GM23338 (cell line): ENCODE data around the gene MAP4. TPM values are rescaled to one million over a fixed set of nuclear protein-coding genes. Genes with fewer than 3 reads are reported as not detected.
"Not testable (repeated sequence)": the region's sequence is repeated elsewhere in the genome, so short reads cannot be mapped to it uniquely, and the experiment has no call there.

ENCODE experiments used
- ATAC-seq: fragments of 200-7000 bp; cut with Tn5 transposase; 3 replicates; pipeline ENCODE4 v1.9.1; 2020
- DNase-seq: peaks from one replicate; pipeline ENCODE4 v3.0.0-alpha.2; 2015; ENCODE audit warnings: low spot score
- H2AFZ ChIP-seq: fragments of 200-600 bp; sonication (generic); 2 replicates; pipeline ENCODE4 v1.8.0; 2016; ENCODE audit warnings: antibody characterized with exemption, mild to moderate bottlenecking, moderate library complexity
- H3F3A ChIP-seq: fragments of 200-600 bp; sonication (generic); replicated peaks from 2 replicates; pipeline ENCODE4 v1.8.0; 2017; ENCODE audit warnings: antibody characterized with exemption, mixed run types, low read depth
- H3K27ac ChIP-seq: fragments of 200-600 bp; sonication (generic); 2 replicates; pipeline ENCODE4 v1.6.1; 2016; ENCODE audit warnings: low read depth
- H3K27me3 ChIP-seq: fragments of 200-600 bp; sonication (generic); 2 replicates; pipeline ENCODE4 v1.8.0; 2016; ENCODE audit warnings: mild to moderate bottlenecking, mixed run types, moderate library complexity; ENCODE audit not compliant: insufficient read depth
- H3K36me3 ChIP-seq: fragments of 200-600 bp; sonication (generic); 2 replicates; pipeline ENCODE4 v1.8.0; 2016; ENCODE audit warnings: mild to moderate bottlenecking; ENCODE audit not compliant: insufficient read depth
- H3K4me1 ChIP-seq: fragments of 200-600 bp; sonication (generic); 2 replicates; pipeline ENCODE4 v1.8.0; 2016; ENCODE audit warnings: mild to moderate bottlenecking, moderate library complexity; ENCODE audit not compliant: insufficient read depth
- H3K4me2 ChIP-seq: fragments of 200-600 bp; sonication (generic); 2 replicates; pipeline ENCODE4 v1.7.1; 2017; ENCODE audit warnings: mixed run types
- H3K4me3 ChIP-seq: fragments of 200-600 bp; sonication (generic); 2 replicates; pipeline ENCODE4 v1.6.1; 2016; ENCODE audit warnings: mixed run types
- H3K79me2 ChIP-seq: fragments of 200-600 bp; sonication (generic); replicated peaks from 2 replicates; pipeline ENCODE4 v1.8.0; 2017; ENCODE audit warnings: mild to moderate bottlenecking; ENCODE audit not compliant: insufficient read depth
- H3K9me2 ChIP-seq: fragments of 200-600 bp; sonication (generic); 2 replicates; pipeline ENCODE4 v1.8.0; 2017; ENCODE audit not compliant: insufficient read depth
- H4K20me1 ChIP-seq: fragments of 200-600 bp; sonication (generic); replicated peaks from 2 replicates; pipeline ENCODE4 v1.8.0; 2017; ENCODE audit warnings: mild to moderate bottlenecking; ENCODE audit not compliant: insufficient read depth
- H3K27ac Mint-ChIP-seq: 2 replicates; pipeline ENCODE4 v1.8.0; 2020; ENCODE audit warnings: inconsistent platforms, mild to moderate bottlenecking, moderate library complexity, mixed read lengths
- H3K27me3 Mint-ChIP-seq: 3 replicates; pipeline ENCODE4 v1.8.0; 2022; ENCODE audit warnings: low read depth, mild to moderate bottlenecking, moderate library complexity, mixed read lengths, inconsistent platforms; ENCODE audit not compliant: insufficient read depth, poor library complexity
- H3K36me3 Mint-ChIP-seq: 3 replicates; pipeline ENCODE4 v1.8.0; 2021; ENCODE audit warnings: low read depth, mild to moderate bottlenecking, inconsistent platforms, moderate library complexity, mixed read lengths
- H3K4me1 Mint-ChIP-seq: 3 replicates; pipeline ENCODE4 v1.8.0; 2020; ENCODE audit warnings: mild to moderate bottlenecking, inconsistent platforms, mixed read lengths
- H3K4me3 Mint-ChIP-seq: 3 replicates; pipeline ENCODE4 v1.8.0; 2021; ENCODE audit warnings: moderate library complexity, mild to moderate bottlenecking, inconsistent platforms, mixed read lengths
- H3K9me3 Mint-ChIP-seq: 3 replicates; pipeline ENCODE4 v1.8.0; 2020; ENCODE audit warnings: moderate library complexity, mild to moderate bottlenecking, inconsistent platforms, mixed read lengths
- EZH2 ChIP-seq: fragments of 200-600 bp; sonication (generic); IDR thresholded peaks from one replicate; pipeline ENCODE4 v1.8.0; 2017; ENCODE audit warnings: antibody characterized with exemption, mild to moderate bottlenecking, low read depth; ENCODE audit not compliant: unreplicated experiment
- EZH2phosphoT487 ChIP-seq: fragments of 200-600 bp; sonication (generic); IDR thresholded peaks from one replicate; pipeline ENCODE4 v1.8.1; 2018; ENCODE audit warnings: antibody characterized with exemption; ENCODE audit not compliant: unreplicated experiment
- JUNB ChIP-seq: IDR thresholded peaks from one replicate; pipeline ENCODE4 v1.6.1; 2016; ENCODE audit warnings: antibody characterized with exemption; ENCODE audit not compliant: unreplicated experiment
- NANOG ChIP-seq: IDR thresholded peaks from 2 replicates; pipeline ENCODE4 v1.6.1; 2016; ENCODE audit warnings: antibody characterized with exemption, borderline replicate concordance
- POLR2AphosphoS5 ChIP-seq: IDR thresholded peaks from 2 replicates; pipeline ENCODE4 v1.6.1; 2016; ENCODE audit warnings: antibody characterized with exemption, low read depth
- ZNF114 ChIP-seq: fragments of 250-450 bp; sonication (Bioruptor Pico); IDR thresholded peaks from 2 replicates; pipeline ENCODE4 v1.5.0; 2020; ENCODE audit warnings: mild to moderate bottlenecking, moderate library complexity
- polyA plus RNA-seq: library from polyadenylated mRNA; unstranded; fragments of >200 nt; fragmentation: Nextera tagmentation; extraction: Ambion mirVana; gene quantifications from 2 replicates; pipeline ENCODE4 v1.2.1, GENCODE V29; 2016
- total RNA-seq: library from RNA; depleted of rRNA; stranded (reverse); fragments of >200 nt; shearing (Covaris generic); gene quantifications from 2 replicates; pipeline ENCODE4 v1.2.3, GENCODE V29; 2014
- TF ChIP-seq, protein P1 (sequence below): fragments of 250-450 bp; sonication (Bioruptor Pico); IDR thresholded peaks from 2 replicates; pipeline ENCODE4 v1.5.0; 2020; ENCODE audit warnings: mild to moderate bottlenecking, moderate library complexity
- TF ChIP-seq, protein P2 (sequence below): IDR thresholded peaks from one replicate; pipeline ENCODE4 v1.6.1; 2018; ENCODE audit warnings: antibody characterized with exemption; ENCODE audit not compliant: unreplicated experiment

MAP4 gene
- total and polyA plus RNA-seq, 2 experiments from 2014 or later = 103 to 113 TPM

DNA sequence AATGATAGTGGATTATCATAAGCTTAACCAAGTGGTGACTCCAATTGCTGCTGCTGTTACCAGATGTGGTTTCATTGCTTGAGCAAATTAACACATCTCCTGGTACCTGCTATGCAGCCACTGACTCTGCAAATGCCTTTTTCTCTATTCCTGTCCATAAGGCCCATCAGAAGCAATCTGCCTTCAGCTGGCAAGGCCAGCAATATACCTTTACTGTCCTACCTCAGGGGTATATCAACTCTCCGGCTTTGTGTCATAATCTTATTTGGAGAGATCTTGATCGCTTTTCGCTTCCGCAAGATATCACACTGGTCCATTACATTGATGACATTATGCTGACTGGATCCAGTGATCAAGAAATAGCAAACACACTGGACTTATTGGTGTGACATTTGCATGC, 9.4 kb downstream of the MAP4 start:
- H3F3A ChIP-seq, H3K4me1 ChIP-seq, H3K9me2 ChIP-seq, ATAC-seq, DNase-seq, H3K36me3 ChIP-seq, H3K4me1 Mint-ChIP-seq, H3K27ac ChIP-seq, H3K27me3 Mint-ChIP-seq, H3K4me3 Mint-ChIP-seq, H3K27me3 ChIP-seq, H2AFZ ChIP-seq, H3K4me2 ChIP-seq, H3K9me3 Mint-ChIP-seq, H3K27ac Mint-ChIP-seq, H3K4me3 ChIP-seq: not testable (repeated sequence)
- peaks cover 71% of the 10 kb centered on the region for H3K79me2 ChIP-seq
- H4K20me1 ChIP-seq = peaks cover 28% of the 10 kb centered on the region; the same call in 1 of the 2 replicates
- peaks cover 19% of the 10 kb centered on the region for H3K36me3 Mint-ChIP-seq

DNA sequence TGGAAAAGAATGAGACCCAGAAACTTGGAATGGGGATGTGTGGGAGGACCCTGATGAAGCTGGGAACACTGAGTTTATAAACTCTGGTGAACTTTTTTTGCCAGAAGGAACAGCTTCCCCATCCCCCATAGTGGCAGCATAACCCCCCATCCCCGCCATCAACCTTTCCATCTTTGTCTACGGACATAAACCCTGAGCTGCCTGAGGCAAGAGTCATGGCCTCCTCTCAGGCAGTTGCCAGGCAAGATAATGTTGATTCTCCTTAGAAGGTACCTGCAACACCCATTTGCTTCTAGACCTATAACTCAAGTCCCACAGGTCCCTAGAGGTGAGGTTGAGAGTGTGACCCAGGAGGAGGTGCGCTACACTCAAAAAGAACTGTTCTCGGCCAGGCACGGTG, 11.5 kb downstream of the MAP4 start:
- H3K79me2 ChIP-seq = peaks cover 70% of the 10 kb centered on the region
- H3K36me3 ChIP-seq = no peaks in the 10 kb centered on the region
- Mint-ChIP-seq H3K27me3 (peaks cover 5% of the 10 kb centered on the region), H3K4me3 (no peak overlapping the region), H3K4me1 (peaks cover 5% of the 10 kb centered on the region; the same call in 1 of the 3 replicates), H3K9me3 (no peaks in the 10 kb centered on the region), H3K36me3 (peaks cover 14% of the 10 kb centered on the region), H3K27ac (no peak overlapping the region)
- ATAC-seq = no peak
- peaks cover 23% of the 10 kb centered on the region; the same call in 1 of the 2 replicates for H4K20me1 ChIP-seq
- no peak overlapping the region for H3K4me2 ChIP-seq
- no peak overlapping the region for H3K4me3 ChIP-seq
- no peaks in the 10 kb centered on the region for H3K27me3 ChIP-seq
- H3K4me1 ChIP-seq = peaks cover under 1% of the 10 kb centered on the region; the same call in 1 of the 2 replicates
- H3K9me2 ChIP-seq = 0 out of 2 replicates have a peak, but pooled peaks cover 3% of the 10 kb centered on the region
- no peaks in the 10 kb centered on the region for H3F3A ChIP-seq
- DNase-seq = no peak
- TF ChIP-seq POLR2AphosphoS5 (no peak), NANOG (no peak)
- H3K27ac ChIP-seq = no peak overlapping the region
- no peak overlapping the region for H2AFZ ChIP-seq

DNA sequence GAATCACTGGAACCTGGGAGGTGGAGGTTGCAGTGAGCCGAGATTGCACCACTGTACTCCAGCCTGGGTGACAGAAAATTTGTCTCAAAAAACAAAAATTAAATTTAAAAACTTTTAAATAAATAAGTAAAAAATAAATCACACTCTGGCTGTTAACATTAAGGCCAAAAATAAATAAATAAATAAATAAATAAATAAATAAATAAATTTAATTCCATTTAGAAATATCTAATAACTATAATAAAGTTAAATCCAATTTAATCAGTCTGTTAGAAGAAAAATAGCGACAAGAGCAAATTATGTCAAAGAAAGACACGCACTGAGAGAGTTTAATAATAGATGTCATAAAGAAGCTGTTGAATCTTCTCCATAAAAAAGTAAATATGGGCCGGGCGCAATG, 13.4 kb downstream of the MAP4 start:
- DNase-seq (no peak), ATAC-seq (no peak)
- H3K27ac ChIP-seq = no peak overlapping the region
- H3K9me3 Mint-ChIP-seq = no peaks in the 10 kb centered on the region
- peaks cover 16% of the 10 kb centered on the region for H3K4me1 Mint-ChIP-seq
- H3K9me2 ChIP-seq = no peaks in the 10 kb centered on the region
- H3K27ac Mint-ChIP-seq = no peak overlapping the region
- H3K4me2 ChIP-seq = no peak overlapping the region
- no peaks in the 10 kb centered on the region for H3K36me3 ChIP-seq
- H3K4me3 ChIP-seq = no peak overlapping the region
- no peak overlapping the region for H2AFZ ChIP-seq
- H3K36me3 Mint-ChIP-seq = peaks cover 3% of the 10 kb centered on the region; the same call in 2 of the 3 replicates
- peaks cover 30% of the 10 kb centered on the region; the same call in 1 of the 2 replicates for H4K20me1 ChIP-seq
- H3F3A ChIP-seq = no peaks in the 10 kb centered on the region
- no peaks in the 10 kb centered on the region for H3K27me3 Mint-ChIP-seq
- peaks cover 73% of the 10 kb centered on the region for H3K79me2 ChIP-seq
- H3K27me3 ChIP-seq = no peaks in the 10 kb centered on the region
- no peak overlapping the region for H3K4me3 Mint-ChIP-seq
- peaks cover 12% of the 10 kb centered on the region for H3K4me1 ChIP-seq
- TF ChIP-seq EZH2 (no peak), EZH2phosphoT487 (no peak), ZNF114 (CRISPR knock-in tag) (no peak), JUNB (no peak)
- TF ChIP-seq, protein P1, sequence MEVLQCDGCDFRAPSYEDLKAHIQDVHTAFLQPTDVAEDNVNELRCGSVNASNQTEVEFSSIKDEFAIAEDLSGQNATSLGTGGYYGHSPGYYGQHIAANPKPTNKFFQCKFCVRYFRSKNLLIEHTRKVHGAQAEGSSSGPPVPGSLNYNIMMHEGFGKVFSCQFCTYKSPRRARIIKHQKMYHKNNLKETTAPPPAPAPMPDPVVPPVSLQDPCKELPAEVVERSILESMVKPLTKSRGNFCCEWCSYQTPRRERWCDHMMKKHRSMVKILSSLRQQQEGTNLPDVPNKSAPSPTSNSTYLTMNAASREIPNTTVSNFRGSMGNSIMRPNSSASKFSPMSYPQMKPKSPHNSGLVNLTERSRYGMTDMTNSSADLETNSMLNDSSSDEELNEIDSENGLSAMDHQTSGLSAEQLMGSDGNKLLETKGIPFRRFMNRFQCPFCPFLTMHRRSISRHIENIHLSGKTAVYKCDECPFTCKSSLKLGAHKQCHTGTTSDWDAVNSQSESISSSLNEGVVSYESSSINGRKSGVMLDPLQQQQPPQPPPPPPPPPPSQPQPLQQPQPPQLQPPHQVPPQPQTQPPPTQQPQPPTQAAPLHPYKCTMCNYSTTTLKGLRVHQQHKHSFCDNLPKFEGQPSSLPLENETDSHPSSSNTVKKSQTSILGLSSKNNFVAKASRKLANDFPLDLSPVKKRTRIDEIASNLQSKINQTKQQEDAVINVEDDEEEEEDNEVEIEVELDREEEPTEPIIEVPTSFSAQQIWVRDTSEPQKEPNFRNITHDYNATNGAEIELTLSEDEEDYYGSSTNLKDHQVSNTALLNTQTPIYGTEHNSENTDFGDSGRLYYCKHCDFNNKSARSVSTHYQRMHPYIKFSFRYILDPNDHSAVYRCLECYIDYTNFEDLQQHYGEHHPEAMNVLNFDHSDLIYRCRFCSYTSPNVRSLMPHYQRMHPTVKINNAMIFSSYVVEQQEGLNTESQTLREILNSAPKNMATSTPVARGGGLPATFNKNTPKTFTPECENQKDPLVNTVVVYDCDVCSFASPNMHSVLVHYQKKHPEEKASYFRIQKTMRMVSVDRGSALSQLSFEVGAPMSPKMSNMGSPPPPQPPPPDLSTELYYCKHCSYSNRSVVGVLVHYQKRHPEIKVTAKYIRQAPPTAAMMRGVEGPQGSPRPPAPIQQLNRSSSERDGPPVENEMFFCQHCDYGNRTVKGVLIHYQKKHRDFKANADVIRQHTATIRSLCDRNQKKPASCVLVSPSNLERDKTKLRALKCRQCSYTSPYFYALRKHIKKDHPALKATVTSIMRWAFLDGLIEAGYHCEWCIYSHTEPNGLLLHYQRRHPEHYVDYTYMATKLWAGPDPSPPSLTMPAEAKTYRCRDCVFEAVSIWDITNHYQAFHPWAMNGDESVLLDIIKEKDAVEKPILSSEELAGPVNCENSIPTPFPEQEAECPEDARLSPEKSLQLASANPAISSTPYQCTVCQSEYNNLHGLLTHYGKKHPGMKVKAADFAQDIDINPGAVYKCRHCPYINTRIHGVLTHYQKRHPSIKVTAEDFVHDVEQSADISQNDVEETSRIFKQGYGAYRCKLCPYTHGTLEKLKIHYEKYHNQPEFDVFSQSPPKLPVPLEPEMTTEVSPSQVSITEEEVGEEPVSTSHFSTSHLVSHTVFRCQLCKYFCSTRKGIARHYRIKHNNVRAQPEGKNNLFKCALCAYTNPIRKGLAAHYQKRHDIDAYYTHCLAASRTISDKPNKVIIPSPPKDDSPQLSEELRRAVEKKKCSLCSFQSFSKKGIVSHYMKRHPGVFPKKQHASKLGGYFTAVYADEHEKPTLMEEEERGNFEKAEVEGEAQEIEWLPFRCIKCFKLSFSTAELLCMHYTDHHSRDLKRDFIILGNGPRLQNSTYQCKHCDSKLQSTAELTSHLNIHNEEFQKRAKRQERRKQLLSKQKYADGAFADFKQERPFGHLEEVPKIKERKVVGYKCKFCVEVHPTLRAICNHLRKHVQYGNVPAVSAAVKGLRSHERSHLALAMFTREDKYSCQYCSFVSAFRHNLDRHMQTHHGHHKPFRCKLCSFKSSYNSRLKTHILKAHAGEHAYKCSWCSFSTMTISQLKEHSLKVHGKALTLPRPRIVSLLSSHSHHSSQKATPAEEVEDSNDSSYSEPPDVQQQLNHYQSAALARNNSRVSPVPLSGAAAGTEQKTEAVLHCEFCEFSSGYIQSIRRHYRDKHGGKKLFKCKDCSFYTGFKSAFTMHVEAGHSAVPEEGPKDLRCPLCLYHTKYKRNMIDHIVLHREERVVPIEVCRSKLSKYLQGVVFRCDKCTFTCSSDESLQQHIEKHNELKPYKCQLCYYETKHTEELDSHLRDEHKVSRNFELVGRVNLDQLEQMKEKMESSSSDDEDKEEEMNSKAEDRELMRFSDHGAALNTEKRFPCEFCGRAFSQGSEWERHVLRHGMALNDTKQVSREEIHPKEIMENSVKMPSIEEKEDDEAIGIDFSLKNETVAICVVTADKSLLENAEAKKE (CRISPR knock-in tag) = no peak
- TF ChIP-seq, protein P2, sequence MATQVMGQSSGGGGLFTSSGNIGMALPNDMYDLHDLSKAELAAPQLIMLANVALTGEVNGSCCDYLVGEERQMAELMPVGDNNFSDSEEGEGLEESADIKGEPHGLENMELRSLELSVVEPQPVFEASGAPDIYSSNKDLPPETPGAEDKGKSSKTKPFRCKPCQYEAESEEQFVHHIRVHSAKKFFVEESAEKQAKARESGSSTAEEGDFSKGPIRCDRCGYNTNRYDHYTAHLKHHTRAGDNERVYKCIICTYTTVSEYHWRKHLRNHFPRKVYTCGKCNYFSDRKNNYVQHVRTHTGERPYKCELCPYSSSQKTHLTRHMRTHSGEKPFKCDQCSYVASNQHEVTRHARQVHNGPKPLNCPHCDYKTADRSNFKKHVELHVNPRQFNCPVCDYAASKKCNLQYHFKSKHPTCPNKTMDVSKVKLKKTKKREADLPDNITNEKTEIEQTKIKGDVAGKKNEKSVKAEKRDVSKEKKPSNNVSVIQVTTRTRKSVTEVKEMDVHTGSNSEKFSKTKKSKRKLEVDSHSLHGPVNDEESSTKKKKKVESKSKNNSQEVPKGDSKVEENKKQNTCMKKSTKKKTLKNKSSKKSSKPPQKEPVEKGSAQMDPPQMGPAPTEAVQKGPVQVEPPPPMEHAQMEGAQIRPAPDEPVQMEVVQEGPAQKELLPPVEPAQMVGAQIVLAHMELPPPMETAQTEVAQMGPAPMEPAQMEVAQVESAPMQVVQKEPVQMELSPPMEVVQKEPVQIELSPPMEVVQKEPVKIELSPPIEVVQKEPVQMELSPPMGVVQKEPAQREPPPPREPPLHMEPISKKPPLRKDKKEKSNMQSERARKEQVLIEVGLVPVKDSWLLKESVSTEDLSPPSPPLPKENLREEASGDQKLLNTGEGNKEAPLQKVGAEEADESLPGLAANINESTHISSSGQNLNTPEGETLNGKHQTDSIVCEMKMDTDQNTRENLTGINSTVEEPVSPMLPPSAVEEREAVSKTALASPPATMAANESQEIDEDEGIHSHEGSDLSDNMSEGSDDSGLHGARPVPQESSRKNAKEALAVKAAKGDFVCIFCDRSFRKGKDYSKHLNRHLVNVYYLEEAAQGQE = no peak
